ENCODE results near the gene MDFI.

Gene MDFI

DNA sequence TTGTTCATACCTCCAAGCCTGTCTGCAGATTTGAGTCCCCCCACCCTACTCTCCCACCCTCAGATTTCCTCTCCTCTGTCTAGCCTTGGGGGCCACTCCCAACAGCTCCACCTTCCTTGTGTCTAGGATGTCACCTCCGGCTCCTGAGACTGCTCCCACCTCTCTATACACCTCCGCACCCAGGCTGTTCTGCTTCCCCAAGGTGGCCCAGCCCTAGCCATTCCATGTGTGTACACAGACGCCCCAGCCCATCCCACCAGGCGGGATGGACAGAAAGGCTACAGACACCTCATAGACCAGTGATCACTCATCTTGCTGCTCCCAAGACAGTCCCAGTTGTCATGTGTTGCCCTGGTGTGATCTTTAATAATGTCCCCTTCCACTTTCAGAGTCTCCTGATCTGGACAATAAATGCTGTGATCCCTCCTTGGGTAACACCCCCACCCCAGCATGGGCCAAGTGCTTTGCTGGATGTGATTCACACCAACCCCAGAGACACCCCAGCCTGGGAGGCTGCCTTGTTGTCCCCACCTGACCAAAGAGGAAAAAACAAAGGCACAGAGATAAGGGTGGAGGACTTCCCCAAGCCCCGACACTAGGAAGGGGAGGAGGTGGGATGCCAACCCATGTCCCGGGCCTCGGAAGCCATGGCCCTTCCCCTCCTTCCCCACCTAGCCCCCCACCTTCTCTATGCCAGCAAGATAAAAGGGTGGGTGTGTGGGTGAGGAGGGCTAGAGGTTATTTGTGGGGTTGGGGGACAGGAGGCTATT, 36.1 kb downstream of the MDFI start:
- DNase-seq: no peak

DNA sequence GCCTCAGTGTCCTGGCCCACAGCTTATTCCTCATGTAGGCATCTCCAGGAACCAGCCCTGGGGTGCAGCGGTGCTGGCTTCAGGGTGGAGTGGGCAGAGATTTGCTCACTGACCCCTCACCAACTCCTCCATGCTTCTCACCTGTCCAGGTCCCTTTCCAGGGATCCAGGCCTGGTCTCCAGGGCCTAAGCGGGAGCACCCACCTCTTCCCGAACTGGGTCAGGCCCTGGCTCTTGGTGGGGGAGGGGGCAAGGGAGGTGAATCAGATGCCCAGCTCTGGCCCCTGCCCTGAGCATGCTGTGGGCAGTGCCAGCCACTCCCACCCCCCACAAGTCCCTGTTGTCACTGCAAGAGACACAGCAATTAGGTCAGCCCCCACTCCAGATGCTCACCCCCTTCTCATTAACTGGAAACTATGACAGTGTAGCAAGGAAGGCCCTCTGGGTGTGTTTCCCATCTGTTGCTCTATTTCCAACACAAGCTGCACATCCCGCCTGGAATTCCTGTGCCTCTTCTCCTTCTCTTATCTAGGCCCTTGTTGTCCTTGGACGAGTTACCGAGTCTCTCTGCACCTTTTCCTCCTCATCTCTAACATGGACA, 37.0 kb downstream of the MDFI start:
- DNase-seq: no peak

DNA sequence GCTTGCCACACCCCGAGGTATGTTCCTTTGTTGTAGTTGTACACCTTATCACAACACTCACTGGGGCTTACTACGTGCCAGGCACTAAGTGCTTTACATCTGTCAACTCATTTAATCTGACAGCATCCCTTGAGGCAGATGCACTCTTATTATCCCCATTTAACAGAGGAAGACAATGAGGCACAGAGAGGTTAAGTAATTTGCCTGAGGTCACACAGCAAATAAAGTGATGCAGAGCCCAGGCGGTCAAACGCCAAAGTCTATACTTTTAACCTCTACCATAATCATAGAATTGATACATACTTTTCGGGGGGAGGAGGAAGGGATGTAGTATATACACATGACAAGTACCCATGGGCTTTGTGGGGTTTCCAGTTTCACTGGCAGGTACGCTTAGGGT, 37.7 kb downstream of the MDFI start:
- DNase-seq: no peak

DNA sequence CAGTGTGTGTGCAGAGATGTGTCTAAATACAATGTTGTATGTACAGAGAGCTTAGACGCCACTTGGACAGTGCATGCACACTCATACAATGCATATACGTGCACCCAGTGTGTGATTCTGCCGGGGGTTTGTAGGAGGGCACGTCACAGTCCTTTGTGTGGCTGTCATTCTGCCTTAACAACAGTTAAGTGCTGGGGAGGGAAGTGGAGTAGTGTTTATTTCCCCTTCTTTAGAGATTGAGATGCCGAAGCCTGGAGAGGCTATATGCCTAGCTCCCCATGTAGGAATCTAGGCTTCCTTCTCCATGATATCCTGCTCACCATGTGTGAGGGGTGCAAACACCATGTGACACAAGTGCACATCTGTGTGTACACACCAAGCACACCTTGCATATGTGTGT, 38.2 kb downstream of the MDFI start:
- no peak for DNase-seq

DNA sequence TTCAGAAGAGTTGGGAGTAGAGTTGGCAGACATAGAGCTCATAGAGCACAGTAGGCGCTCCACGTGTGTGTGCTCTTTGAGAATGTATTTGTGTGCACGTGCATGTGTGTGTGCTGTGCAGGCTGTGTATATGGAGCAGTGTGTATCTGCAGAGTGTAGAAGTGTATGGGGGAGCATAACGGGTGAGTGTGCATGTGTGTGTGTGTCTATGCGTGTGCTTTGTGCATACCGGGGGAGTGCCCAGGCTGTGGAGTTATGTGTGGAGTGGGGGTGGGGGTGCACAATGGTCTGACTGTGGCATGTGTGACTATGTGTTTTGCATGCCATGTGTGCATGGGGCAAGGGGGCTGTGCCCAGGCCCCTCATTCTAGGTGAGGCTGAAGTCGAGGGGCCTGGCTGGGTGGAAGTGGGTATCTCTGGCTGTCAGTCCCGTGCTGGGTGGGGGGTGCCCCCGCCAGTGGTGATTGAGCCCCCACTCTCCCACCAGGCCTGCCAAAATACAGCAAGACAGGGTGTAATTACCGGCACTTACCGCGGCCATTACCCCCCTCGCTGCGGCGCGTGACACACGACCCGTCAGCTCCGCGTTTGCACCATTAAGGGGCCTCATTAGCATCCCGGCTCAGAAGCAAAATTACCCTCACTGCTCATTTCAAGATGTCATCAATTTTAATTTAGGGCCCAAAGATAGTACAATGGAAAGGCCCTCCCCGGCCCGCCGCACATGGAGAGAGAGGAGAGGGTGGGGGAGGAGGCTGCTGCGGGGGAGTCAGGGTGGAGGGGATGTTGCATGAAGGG, 39.1 kb downstream of the MDFI start:
- no peak for DNase-seq

DNA sequence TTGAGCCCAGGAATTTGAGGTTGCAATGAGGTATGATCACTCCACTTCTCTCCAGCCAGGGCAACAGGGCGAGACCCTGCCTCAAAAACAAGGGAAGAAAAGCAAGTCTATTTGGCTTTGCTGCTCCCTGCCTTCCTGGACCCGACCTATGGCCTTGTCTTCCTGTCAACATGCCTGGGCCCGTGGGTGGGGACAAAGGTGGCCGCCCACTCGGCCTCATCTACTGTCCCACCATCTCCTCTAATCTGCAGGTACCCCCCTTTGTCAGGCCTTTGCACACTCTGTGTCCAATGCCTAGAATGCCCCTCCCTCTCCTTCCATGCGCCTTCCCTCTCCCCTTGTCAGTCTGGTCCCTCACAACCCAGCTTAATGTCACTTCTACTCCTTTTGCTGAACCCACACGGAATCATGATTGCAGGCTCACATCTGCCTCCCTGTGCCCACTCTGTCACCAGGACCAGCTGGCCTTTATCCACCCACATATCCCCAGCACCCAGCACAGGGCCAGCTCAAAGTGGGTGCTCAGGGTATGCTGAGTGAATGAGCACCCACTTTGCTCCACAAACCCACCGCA, 40.3 kb downstream of the MDFI start:
- no peak for DNase-seq

DNA sequence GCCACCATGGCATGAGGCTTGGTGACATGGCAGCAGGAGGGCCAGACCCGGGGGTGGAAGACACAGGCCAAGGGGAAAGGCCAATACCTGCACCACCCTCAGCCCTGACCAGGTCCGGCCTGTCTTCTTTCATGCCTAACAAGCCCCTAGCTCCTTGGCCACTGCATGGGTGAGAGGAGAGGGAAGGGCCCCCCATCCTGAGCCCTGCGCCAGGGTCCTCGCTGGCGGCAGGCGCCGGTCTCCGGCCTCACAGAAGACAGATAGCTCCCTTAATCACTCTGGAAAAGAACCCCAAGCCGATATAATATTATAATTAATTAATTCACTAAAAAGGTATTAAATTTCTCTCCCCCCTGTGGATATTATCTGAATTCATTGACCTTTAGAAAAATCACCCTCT, 41.4 kb downstream of the MDFI start:
- no peak for DNase-seq

DNA sequence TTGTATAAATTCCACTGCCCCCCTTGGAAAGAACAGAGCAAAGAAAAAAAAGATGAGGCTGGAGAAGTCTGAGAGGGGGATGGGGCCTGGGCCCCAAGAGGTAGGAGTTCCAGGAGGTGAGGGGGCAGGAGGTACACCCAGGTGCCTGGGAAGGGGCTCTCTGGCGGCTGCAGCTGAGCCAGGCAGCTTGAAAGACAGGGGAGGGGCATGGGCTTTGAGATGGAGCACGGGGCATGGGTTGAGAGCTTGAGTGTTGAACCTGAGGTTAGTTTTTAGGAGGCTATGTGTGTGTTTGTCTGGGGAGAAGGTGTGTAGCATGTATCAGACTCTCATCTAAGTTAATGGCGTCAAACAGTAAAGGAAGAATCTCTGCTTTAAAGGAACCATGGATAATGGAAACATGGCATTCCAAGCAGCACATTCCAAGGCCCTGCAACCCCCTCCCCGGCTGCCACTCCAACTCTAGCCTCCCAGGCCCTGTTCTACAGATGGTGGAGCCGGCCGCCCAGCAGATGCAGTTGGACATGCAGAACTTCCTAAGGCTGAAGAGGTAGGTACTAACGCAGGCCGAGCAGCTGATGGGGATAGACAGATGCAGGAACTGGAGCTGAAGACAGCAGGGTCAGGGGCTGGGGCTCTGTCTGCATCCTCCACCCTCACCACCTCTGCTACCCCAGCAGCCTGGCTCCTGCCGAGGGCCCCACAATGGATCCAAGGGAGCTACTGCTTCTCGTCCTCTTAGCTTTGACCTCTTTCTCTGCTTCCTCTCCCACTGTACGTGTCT, 42.1 kb downstream of the MDFI start:
- DNase-seq: no peak

DNA sequence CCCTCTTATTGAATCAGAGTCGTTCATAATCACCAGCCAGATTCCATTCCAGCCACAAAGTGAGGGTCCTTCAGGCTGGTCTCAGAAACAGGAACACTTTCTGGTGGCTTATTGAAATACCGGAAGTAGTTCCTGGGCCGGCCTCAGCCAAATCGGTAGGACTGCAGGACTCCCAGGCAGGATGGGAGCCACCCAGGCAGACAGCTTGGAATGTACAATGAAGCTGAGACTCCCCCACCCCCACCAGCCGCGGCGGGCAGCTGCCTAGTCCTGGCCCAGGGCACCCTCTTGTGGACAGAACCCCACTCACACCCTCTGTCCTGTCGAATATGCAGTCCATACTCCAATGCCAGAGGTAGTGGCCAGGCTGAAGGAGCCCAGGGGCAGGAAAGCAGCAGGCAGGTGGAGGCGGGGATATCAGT, 43.8 kb downstream of the MDFI start:
- peak; percentile 81 for DNase-seq

DNA sequence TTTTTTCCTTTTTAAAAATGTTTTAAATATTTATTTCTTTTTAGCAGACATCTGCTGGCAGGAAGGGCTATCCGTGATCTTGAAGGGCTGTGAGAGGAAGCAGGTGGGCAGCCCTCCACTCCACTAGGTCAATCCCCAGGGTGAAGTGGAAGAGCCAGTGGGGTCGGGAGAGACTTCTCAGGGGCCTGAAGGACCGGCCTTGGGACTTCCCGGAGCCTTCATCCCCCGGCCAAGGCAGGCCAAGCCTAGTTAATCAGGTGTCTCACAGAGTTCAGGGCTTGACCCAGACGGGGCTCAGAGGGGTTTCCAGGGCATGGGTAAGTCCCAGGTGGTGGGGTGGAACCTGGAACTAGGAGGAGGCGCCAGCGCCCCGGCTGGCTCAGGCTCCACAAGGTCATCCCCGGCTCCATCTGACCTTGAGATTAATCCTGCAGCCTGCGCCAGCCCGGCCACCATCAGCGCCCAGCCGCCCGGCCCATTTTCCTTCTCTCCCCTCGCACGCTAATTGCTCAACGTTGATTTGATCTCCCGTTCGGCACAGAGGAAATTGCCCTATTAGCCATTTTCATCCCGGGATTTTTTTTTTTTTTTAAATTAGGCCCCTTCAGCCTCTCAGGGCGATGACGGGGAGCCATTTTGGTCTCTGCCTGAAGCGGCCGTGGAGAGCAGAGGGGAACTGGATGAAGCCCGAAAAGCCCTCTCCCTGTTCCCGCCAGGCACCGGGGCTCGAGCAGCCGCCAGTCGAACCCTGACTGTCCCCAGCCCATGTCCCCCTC, 44.4 kb downstream of the MDFI start:
- DNase-seq: no peak

DNA sequence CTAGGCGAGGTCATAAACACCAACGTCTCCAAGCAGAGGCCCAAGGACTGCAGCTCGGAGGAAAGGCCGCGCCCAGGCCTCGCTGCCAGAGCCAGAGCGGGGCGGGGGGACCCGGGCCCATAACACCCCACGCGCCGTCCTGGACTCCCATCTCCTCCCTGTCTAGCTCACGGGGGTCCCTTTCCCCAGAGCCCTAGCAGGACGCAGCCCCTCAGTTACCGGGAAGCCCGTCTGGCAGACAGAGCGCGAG, 44.9 kb downstream of the MDFI start:
- no peak for DNase-seq

DNA sequence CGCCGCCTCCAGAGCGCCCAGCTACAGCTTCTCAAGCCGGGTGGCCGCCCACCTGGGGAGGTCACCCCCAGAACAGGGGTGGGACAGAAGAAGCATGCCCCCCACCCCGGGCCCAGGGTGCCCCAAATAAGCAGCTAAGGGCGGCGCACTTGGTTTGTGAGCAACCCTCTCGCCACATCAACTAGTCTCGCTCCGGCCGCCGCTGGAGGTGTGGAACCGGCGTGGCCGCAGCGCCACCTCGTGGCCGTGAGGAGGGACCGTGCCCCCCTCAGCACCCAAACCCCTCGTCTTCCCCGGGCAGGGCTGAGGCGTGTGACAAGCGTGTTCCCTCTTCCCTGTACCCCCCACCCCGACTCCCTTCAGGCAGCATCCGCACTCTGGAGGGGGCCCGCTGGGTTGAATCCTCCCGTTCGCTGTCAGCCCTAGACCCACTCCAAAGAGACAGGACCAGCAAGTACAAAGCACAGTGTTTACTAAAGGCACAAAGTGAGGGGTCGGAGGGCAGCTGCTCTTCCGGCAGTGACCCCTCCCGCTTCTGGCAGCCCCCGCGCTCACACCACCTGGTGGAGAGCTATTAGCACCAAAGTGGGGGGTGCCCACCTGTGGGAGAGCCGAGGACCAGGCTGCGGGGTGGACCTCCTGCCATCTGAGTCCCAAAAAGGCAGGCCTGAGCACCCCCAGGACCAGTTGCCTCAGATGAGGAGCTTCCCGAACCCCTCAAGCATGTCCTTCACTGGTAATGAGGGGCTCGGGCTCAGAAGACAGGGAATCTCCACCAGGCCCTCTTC, 45.4 kb downstream of the MDFI start:
- peak; percentile 80 for DNase-seq

DNA sequence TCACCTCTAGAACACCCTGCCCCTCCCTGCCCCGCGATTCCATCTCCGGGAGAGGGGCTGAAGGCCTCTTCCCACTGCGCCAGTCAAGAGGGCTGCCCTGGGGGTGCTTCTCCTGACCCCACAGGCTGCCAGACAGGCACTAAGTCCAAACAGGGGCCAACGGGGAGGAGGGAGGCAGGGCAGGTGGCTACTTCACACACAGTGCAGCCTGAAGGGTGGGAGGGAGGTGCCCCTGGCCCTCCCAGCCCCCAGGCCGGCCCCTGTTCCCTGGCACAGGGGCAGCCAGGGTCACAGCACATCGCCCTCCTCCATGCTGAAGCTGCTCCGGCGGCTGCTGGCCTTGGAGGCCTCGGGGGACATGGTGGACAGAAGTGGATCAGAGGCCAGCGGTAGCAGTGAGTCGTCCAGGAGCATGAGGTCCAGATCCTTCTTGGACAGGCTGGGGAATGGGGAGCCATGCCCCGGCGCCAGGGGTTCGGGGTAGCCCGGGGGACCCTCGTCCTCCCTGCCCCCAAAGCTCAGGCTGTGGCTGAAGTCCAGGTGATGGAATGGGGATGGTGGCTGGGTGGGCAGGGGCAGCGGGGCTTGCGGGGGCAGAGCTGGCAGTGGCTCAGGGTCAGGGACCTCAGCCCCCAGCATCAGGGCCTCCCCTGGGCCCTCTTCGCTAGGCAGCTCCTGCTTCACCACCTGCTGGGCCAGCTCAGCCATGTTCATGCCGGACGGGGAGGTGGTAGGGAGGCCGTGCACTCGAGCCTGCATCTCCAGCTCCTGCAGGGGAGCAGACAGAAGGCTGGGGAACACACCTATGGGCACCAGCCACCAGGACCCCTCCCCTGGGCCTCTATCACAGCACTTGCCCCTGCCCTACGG, 46.3 kb downstream of the MDFI start:
- DNase-seq: no peak

DNA sequence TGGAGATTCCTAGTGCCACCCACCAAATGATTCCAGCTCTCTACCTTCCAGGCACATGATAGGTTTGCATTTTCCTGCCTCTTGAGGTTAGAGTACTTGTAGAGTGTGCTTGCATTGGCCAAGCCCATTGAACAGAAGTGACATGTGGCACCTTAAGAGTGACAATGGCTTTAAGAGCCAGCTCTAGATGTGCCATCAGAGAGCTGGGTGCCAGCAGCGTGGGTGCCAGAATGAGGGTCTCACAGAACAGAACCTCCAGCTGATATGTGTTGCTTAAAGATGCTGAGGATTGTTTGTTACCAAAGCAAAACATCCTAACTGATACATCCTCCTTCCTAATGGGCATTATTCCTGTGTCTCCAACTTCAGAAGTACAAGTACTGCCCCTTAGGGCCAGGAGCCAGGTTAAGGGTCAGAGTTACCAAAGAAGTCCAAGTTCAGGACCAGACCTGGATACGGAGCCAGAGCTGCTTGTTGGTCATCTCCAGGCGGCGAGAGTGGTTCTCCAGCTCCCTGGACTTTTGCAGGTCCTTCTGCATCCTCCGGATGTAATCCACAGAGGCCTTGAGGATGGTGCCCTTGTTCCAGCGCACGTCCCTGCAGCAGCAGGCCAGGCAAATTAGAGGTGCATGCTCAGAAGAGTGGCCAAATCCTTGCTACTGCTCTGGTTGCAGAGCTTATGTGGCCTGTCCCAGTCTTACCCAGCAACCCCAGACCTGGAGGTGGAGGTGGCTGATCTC, 47.5 kb downstream of the MDFI start:
- no peak for DNase-seq

DNA sequence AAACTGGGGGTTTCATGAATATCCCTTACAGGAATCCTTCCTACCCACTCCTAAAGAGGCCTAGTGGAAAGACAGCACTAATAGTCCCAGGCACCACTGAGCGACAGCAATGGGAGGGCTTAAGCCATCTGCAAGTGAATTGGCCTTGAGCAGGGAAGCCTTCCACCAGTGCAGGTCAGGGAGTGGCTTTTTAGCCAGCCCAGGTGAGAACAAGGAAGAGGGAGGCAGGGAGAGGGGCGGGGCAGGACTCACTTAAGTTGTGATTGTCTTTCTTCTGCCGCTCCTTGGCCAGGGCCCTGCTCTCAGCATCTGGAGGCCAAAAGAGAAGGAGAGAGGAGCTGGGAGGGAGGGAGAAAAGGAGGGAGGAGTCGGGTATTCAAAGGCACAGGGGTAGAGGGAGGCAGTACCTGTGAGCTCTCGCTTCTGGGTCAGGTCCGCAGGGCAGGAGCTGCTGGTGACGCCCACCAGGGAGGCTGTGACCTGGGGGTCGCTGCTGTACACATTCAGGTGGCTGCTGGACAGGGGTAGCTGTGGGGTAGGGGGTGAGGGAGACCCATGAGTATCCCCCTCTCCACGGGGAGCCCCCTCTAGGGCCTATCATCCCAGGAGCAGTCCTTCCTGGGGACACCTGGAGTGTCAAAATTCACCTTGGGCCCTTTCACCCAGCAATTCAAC, 49.4 kb downstream of the MDFI start:
- DNase-seq: no peak

DNA sequence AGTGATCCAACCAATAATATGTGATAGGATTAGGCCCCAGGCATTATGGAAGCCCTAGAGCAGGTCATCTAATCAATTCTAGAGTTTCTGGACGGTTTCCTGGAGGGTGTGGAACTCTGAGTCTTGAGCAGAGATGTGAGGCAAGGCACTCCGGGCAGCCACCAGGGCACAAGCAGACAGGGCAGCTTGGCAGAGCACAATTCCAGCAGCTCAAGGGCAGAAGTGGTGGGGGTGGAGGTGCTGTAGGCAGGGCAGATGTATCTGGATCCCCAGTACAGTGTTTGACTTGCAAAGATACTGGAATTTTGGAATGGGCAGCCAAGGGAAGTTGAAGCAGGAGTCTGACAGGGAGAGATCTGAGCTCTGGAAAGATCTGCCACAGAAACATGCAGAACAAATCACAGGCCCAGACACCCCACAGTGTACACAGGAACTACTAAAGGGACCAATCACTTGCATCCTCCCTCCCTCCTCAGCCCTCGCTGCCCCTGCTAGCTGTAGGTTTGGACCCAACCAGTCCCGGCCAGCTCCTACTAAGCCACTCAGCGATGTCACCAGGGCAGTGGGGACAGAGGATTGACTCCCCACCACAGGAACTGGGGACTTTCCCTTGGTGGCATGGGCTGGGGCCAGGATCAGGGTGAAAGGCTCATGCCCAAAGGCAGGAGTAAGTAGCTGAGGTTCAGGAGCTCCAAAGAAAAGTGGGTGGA, 50.1 kb downstream of the MDFI start:
- no peak for DNase-seq

DNA sequence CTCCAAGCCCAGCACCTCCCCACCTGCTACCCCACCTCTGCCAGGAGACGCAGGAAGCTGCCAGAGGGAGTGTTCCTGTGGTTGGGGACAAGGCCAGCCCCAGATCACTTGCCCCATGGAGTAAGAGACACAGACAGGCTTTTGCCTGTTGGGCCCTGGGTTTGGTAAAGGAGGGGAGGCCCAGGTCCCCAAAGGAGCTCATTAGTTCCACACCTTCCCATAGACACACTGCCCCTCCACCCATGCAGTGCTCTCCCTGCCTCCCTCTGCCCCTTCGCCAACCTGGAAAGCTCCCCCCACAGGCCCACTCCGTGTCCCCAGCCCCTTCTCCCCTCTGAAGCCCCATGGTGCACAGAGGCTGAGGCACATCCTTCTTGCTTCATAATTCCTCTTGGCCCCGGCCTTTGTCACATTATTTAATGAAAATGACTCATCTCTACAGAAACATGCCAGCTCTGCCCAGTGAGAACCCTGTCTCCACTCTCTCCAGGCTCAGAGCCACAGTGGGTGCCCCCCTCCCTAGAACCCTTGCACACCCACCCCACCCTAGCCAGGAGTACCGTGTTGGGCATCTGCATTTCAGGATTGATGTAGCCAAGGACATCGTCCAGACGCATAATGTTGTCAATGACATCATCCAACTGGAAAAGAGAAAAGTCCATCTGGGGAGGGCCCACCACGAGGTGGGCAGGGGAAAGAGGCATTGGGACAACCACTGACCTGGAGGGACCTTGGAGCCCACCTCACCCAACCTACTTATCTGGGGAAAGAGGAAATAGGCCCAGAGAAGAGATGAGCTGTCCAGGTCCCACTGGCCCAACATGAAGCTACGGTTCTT, 51.1 kb downstream of the MDFI start:
- no peak for DNase-seq
